Renal pelvis (tissue), 4 donors: ENCODE measurements around the gene EMB. TPM values are rescaled to one million over a fixed set of nuclear protein-coding genes. Genes with fewer than 3 reads are reported as not detected.
"Not testable (repeated sequence)": the region's sequence is repeated elsewhere in the genome, so short reads cannot be mapped to it uniquely, and the experiment has no call there.

ENCODE experiments used
- DNase-seq: peaks from one replicate; pipeline ENCODE4 v3.0.0-alpha.2; 2013
- polyA plus RNA-seq, 3 donors: library from polyadenylated mRNA; unstranded; fragments of 120-200 nt; gene quantifications; one replicate each; pipeline ENCODE4 v1.2.1, GENCODE V29; 2013; ENCODE audit not compliant: insufficient read length in 3 of 3

Gene EMB
- polyA plus RNA-seq, 3 donors, result 3.3 to 4.5 (median 3.5) TPM

DNA sequence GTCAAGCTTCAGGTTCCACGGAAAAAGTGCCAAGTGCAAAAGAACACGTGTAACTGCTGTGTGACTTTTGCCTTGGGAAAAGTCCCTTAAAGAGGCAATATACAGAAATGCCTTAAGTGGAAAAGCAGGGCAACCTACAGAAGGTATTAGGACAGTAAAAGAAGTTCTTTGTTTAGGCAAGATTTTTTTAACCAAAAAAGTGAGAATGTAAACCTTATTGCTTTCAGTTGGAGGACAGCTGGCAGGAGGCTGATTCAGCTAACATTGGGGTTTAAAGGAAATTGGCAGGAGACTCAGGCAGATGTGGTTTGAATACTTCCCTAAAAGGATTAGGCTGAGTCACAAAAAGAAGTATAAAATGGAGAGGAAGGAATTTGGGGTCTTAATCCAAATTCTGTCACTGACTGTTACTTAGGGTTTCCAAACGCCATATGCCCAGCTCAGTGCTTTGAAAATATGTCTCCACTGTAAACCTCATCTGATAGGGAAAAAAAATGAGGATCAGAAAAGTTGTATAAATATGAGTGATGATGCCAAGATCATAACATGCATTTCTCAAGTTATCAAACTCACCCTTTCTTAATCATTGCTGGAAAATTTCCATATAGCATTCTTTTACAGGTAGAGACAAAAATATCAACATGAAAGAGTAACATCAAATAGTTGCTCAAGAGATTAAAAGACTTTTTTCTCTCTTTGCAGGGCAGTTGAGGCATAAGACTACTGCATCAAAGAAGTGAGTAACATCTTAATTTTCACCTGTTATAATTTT, 9.8 kb downstream of the EMB start:
- DNase-seq, result not testable (repeated sequence)

DNA sequence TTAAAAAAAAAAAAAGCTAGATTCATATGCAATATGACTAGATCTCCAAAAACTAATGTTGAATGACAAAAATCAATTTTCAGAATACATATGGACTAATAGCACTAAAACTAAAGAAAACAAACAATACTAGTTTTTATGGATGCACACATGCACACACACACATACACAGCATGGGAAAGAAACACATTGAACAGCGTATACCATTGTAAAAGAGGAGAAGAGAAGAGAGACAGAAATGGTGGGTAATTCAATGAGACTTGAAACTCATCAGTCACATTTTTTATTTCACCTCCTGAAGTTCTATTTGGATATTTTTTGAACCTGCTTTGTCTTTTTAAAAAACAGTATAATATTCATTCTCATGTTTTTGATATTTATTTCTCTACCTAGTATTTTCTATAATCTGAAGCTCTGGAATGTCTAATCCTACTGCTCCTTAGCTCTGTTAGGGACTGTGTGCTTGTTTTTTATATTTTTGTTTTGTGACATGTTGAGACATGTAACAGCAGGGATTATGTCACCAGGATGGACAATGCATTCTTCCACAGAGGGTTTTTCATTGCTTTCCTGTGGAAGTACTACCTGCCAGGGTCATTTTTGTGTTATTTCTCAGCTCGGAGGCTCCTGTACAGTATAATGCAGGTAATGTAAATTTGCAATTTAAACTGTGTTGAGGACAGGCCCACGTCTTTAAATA, 17.8 kb downstream of the EMB start:
- not testable (repeated sequence) for DNase-seq

DNA sequence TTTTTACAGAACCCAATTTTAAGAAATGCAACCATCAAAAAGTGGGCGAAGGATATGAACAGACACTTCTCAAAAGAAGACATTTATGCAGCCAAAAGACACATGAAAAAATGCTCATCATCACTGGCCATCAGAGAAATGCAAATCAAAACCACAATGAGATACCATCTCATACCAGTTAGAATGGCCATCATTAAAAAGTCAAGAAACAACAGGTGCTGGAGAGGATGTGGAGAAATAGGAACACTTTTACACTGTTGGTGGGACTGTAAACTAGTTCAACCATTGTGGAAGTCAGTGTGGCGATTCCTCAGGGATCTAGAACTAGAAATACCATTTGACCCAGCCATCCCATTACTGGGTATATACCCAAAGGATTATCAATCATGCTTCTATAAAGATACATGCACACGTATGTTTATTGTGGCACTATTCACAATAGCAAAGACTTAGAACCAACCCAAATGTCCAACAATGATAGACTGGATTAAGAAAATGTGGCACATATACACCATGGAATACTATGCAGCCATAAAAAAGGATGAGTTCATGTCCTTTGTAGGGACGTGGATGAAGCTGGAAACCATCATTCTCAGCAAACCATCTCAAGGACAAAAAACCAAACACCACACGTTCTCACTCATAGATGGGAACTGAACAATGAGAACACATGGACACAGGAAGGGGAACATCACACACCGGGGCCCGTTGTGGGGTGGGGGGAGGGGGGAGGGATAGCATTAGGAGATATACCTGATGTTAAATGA, 19.7 kb downstream of the EMB start:
- DNase-seq, result not testable (repeated sequence)

DNA sequence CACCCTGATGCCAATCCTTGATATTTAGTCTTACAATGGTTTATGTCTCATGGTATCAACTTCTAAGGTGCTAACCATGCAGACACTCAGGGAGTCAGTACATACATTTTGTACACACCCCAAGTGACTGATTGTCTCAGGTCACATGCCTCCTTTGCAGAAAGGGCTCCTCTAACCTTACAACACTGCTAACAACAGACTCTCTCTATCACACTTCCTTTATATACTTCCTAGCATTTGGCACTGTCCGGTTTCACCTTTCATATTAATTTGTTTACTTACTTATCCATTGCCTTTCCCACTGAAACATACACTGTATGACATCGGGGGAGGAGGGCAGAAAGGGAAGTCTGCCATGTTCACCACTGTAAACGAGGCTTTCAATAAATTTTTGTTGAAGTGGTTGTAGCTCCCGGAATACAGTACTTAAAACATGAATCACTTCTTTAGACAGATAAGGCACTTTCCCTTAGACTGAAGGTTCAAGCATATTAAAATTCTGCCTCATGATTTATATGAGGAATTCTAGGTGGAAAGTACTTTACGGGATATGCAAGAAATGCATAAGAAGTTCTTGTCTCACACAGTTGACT, 20.6 kb downstream of the EMB start:
- DNase-seq, result no peak

DNA sequence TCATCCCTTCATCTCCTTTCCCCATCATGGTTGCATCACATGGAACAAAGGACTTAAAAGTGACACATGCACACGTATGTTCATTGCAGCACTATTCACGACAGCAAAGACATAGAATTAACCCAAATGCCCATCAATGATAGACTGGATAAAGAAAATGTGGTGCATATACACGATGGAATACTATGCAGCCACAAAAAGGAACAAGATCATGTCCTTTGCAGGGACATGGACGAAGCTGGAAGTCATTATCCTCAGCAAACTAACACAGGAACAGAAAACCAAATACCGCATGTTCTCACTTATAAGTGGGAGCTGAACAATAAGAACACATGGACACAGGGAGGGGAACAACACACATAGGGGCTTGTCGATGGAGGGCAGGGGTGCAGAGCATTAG, 21.4 kb downstream of the EMB start:
- DNase-seq, result not testable (repeated sequence)

DNA sequence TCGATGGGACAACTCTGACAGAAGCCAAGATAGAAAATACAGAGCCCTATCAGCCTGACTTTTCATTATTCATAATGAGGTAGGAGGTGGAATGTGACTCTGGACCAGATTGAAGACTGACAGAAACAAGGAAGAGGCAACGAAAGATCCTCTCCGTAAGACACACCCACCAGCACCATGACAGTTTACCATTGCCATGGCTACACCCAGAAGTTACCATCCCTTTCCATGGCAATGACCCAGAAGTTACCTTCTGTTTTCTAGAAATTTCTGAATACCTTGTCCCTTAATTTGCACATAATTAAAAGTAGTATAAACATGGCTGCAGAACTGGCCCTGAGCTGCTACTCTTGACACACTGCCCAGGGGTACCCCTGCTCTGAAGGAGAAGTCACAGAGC, 24.5 kb downstream of the EMB start:
- not testable (repeated sequence) for DNase-seq

DNA sequence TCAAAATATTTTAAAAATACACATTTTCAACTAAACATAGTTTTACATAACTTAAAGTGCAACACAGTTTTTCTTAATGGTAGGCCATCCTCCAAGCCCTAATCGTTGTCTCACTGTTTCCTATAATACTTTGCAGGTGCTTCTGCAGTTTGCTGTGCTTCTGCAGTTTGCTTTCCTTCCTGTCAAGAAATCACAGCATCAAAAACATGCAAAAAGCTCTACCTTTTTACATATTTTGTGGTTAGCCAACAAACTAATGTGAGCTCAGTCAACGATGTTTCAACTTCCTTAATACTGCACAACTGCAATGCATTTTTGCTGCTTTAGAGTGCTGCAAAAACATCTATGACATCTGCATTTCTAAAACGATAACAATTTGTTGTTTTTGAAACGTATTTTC, 25.2 kb downstream of the EMB start:
- DNase-seq, result no peak

DNA sequence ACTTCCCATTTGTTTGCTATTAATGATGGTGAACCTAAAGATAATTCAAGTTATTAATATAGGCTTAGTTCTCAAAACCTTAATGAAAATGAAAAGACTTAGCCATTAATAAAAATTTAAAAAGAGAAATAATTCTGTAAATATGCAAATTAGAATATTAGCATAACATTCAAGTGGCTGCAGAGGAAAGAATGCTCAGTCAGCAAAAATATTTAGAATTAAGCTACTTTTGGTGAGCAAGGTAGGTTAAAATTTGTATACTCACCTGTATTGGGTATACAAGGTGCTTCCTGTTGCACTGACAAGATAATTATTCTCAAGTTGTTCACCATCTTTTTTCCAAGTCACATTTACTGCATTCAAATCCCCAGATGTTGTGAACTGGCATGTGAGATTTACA, 30.2 kb downstream of the EMB start:
- not testable (repeated sequence) for DNase-seq

DNA sequence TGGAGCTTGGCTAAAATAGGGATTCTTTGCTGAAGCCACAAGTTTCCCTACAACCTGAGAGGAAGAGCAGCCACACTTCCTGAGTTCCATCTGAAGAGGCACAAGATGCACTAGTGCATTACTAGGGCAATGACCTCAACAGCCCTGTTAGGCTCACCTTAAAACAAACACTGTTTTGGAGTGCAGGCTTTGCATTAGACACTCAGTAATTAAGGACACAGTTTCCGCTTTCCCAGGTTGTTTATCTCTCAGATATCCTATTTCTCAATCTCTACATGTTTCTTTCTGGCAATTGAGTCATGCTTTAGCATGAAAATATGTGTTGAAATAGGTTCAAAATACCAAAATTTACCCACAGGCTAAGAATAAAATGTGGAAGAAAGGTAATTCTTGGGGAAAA, 34.2 kb downstream of the EMB start:
- no peak for DNase-seq

DNA sequence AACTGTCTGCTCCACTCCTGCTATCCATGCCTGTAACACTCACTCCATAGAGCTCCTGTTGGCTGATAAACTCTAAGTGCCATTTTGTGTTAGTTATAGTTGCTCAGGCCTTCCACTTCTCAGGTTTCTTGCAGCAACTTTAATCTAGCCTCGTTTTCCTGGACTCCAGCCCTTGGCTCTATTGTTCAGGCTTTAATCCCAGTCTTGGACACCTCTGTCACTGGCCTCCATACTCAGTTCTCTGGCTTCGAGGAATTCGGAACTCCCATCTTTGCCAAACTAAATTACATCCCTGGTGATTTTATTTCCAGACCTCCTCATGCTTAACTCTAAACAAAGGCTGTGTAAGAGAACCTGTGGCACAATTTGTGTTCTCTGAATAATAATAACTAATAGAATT, 39.8 kb downstream of the EMB start:
- no peak for DNase-seq

DNA sequence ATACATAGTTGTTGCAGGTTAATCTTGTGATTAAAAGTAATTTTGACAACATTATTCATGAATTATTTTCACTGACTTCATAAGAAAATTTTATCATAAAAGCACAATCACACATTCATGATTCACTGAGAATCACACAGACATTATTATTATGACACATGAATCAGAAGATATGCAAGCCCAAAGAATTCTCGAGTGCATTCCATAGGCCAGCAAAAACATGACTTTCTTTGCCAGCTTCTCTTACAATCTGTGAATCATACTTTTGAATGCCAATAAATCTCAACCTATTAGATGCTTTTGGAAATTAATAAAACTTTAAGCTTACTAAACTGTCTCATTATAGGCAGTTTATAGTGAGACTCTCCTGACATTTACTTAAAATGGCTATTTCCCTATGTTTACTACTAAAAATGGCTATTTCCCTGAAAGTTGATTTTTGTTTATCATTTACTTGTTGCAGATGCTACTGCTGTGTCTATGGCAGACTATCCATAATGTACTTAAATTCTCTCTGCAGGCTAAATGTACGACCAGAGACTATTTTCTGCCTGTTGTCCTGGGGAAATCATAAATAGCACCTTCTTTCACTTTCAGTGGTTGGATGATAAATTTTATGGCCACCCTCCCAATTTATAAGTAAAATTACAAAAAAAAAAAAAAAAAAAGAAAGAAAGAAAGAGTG, 47.0 kb downstream of the EMB start:
- DNase-seq, result not testable (repeated sequence)

DNA sequence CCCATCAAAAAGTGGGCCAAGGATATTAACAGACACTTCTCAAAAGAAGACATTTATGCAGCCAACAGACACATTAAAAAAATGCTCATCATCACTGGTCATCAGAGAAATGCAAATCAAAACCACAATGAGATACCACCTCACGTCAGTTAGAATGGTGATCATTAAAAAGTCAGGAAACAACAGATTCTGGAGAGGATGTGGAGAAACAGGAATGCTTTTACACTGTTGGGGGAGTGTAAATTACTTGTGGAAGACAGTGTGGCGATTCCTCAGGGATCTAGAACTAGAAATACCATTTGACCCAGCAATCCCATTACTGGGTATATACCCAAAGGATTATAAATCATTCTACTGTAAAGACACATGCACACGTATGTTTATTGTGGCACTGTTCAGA, 48.8 kb downstream of the EMB start:
- not testable (repeated sequence) for DNase-seq

DNA sequence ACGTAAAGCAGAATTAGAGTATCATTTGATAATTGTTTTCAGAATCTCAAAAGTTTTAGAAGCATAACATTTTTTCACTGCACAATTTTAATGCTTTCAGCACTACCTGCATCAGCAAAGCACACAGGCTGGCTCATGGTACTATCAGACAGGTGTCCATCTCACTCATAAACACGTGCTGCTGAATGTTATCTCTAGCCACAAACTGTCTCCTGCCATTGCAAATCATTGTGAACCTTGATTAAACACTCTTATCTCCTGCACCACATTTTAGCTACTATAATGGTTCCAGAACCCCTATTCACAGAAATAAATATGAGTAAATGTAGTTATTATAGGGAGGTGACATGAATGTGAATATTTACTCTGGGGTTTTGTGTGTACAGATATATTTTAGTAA, 56.7 kb downstream of the EMB start:
- DNase-seq, result not testable (repeated sequence)

DNA sequence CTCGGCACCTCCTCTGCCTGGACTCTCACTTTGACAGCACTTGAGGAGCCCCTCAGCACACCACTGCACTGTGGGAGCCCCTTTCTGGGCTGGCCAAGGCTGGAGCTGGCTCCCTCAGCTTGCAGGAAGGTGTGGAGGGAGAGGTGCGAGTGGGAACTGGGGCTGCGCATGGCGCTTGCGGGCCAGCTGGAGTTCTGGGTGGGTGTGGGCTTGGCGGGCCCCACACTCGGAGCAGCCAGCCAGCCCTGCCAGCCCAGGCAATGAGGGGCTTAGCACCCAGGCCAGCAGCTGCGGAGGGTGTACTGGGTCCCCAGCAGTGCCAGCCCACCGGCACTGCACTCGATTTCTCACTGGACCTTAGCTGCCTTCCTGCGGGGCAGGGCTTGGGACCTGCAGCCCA, 64.4 kb downstream of the EMB start:
- DNase-seq, result not testable (repeated sequence)

DNA sequence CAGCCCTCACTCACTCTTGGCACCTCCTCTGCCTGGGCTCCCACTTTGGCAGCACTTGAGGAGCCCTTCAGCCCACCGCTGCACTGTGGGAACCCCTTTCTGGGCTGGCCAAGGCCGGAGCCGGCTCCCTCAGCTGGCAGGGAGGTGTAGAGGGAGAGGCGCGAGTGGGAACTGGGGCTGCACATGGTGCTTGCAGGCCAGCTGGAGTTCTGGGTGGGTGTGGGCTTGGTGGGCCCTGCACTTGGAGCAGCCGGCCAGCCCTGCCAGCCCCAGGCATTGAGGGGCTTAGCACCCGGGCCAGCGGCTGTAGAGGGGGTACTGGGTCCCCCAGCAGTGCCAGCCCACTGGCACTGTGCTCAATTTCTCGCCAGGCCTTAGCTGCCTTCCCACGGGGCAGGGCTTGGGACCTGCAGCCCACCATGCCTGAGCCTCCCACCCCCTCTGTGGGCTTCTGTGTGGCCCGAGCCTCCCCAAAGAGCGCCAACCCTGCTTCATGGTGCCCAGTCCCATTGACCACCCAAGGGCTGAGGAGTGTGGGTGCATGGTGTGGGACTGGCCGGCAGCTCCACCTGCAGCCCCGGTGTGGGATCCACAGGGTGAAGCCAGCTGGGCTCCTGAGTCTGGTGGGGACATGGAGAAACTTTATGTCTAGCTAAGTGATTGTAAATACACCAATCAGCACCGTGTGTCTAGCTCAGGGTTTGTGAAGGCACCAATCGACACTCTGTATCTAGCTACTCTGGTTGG, 71.6 kb downstream of the EMB start:
- not testable (repeated sequence) for DNase-seq

DNA sequence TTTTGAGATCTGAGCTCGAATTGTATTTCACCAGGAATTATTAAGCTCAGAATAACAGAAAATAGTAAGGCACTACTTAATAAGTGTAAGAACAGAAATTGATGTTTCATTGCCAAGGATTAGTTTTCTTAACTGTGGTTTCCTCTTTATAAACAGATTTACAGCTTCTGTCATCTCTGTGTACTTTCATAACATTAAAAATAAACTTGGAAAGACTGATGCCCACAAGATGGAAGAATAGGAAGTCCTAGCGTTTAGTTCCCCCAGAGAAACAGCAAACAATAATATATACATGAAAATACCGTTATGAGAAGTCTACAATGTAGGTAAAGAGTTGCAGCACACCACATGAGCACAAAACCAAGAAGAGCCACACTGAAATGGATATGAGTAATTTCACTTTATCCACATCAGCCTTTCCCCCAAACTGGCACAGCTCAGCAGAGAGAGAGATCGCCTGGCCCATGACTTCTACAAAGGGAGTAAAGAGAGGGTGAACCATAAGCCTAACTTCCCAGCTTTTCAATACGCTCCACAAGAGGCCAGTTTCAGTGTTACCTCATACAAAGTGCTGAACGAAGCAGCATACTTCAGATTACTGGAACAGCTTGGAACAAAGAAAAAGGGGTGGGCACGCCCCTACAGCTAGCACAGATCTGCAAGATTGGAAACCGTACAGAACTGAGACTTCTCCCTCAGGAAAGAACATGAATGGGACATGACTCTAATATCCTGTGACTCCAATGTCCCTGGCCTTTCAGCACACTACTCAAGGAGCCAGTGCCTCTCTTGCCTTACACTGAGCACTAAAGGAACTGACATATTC, 75.4 kb downstream of the EMB start:
- DNase-seq, result no peak

DNA sequence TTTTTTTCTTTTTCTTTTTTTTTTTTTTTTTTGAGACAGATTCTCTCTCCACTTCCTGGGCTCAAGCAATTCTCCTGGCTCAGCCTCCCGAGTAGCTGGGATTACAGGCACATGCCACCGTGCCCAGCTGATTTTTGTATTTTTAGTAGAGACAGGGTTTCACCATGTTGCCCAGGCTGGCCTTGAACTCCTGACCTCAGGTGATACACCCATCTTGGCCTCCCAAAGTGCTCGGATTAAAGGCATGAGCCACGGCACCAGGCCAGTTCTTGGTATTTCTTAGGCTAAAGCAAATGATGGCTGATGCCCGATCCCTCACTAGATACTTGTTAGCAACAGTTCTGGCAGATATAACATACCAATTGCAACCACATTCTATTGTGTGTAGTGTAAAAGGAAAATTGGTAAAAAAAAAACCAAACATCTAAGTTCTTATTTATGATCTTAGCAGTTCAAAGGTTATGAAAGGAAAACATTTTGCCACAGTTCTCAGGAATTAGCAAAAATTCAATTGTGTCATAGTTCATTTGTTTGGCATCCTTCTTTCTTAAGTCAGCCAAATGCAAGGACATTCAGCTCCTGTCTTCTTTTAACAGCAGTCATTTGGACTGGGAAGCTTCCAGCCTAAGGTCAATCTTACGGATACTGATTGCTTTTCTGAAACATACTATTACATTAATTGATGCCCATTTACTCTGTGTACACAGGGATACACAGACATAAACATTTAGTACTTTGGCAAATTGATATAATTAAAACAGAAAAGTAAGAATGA, 76.4 kb downstream of the EMB start:
- not testable (repeated sequence) for DNase-seq

DNA sequence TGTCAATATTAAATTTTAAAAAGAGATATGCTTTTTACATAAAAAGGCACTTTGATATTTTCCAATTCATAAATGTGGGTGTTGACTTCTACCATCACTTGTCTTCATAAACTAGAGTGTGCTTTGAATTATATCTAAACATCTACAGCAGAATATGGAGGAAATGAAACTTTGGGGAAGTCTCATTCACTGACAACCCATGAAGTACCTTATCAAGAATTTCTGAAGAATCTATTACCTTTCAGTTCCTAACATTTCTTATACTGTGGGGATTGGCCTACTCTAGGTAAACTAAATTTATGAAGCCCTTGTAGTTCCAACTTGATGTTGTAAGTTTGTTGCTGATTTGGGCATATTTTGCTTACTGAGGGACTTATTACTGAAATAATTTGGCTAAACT, 81.9 kb downstream of the EMB start:
- DNase-seq, result no peak

DNA sequence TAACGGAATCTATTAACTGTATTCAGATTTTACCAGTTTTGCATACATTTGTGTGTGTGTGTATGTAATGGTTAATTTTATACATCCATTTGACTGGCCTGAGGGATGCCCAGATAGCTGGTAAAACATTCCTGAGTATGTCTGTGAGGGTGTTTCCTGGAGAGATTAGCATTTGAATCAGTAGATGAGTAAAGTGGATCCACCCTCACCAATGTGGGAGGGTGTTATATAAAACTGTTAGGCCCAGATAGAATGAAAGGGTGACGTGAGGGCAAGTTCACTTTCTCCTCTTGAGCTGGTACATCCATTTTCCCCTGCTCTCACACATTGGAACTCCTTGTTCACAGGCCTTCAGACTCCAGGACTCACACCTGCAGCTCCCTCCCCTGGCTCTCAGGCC, 88.7 kb downstream of the EMB start:
- no peak for DNase-seq
